ENCODE data around the gene TRIM62.

Gene TRIM62

DNA sequence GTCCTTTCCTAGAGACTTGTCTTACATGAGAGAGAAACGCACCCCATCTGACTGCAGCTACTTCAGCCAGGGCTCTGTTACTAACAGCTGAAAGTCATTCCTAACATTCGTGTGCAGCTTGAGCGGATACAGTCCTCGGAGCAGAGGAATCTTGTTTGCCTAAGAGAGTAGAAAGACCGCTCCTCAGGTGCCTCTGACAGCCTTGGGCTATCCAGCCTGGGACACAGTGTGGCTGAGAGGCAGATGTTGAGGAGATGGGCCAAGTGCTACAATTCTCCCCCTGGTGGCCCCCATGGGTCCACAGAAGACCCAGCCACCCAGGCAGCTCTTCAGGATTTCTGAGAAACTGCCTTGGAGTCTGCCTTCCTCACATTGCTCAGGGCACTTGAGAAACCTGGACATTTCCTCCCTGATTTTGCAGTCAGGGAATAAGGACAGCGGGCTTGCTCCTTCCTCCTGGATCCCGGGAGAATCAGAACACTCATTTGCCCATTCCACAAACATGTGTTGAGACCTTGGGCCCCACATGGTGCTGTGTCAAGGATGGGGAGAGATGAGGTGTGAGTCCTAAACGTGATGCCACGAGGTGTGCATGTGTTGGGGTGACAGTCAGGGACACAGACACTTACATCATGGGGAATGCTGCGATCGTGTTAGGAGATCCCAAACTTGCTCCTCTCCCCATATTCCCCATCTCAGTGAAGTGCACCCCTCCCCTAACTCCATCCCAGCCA, 13.1 kb downstream of the TRIM62 start:
- no peak overlapping the region for H3K9ac ChIP-seq

DNA sequence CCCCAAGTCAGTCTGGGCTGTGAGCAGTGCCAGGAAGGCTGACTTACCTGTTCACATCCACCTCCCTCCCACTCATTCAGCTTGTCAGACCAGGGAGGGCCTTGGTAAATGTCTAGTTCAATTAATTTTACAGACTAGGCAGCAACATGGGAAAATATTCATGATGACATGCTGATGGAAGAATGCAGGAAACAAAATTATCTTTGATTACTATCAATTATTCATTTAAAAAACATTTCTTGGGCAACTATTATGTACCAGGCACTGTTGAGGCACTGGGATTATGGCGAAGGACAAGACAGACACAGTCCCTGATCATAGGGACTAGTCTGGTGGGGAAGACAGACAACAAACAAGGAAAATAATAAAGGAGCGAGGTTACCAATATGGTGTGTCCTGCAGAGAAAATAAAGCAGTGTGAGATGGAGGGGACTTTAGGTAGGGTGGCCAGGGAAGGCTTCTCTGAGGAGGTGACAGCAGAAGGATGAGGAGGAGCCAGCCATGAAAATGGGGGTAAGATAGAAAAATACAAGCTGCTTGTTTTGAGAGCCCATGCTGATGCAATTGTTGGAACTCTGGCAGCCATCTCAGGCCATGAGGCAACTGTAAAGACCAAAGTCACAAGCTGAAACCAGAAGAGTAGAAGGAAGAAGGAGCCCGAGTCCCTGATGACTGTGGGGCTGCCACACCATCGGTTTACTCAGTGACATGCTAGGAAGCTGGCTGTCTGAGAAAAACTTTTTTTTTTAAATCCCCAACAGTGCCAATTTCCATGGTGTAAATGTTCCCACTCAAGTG, 14.0 kb downstream of the TRIM62 start:
- Histone ChIP-seq H3K4me2 (ENCODE audit: low read length) (no peak overlapping the region), H3K4me3 (ENCODE audit: low read depth, low read length) (no peak overlapping the region), H3K4me1 (no peaks in the 10 kb centered on the region), H3K79me2 (no peaks in the 10 kb centered on the region), H3K9ac (no peak overlapping the region), H3K27ac (no peak overlapping the region), H3K27me3 (ENCODE audit: control insufficient read depth, insufficient read depth, low read length) (no peaks in the 10 kb centered on the region), H2AFZ (no peak overlapping the region), H3K9me3 (ENCODE audit: control insufficient read depth, low read length) (no peaks in the 10 kb centered on the region), H3K36me3 (ENCODE audit: control insufficient read depth, insufficient read depth, low read length) (no peaks in the 10 kb centered on the region)
- TF ChIP-seq, protein P1, sequence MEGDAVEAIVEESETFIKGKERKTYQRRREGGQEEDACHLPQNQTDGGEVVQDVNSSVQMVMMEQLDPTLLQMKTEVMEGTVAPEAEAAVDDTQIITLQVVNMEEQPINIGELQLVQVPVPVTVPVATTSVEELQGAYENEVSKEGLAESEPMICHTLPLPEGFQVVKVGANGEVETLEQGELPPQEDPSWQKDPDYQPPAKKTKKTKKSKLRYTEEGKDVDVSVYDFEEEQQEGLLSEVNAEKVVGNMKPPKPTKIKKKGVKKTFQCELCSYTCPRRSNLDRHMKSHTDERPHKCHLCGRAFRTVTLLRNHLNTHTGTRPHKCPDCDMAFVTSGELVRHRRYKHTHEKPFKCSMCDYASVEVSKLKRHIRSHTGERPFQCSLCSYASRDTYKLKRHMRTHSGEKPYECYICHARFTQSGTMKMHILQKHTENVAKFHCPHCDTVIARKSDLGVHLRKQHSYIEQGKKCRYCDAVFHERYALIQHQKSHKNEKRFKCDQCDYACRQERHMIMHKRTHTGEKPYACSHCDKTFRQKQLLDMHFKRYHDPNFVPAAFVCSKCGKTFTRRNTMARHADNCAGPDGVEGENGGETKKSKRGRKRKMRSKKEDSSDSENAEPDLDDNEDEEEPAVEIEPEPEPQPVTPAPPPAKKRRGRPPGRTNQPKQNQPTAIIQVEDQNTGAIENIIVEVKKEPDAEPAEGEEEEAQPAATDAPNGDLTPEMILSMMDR (IDR thresholded peaks at IDR 0.05): no peak

More for the DNA sequence above, 13.1 kb downstream of the TRIM62 start:
- Histone ChIP-seq H3K79me2 (no peaks in the 10 kb centered on the region), H3K36me3 (ENCODE audit: control insufficient read depth, insufficient read depth, low read length) (no peaks in the 10 kb centered on the region), H3K27ac (no peak overlapping the region), H3K4me3 (ENCODE audit: low read depth, low read length) (no peak overlapping the region), H3K27me3 (ENCODE audit: control insufficient read depth, insufficient read depth, low read length) (no peaks in the 10 kb centered on the region), H3K9me3 (ENCODE audit: control insufficient read depth, low read length) (no peaks in the 10 kb centered on the region), H3K4me2 (ENCODE audit: low read length) (no peak overlapping the region), H3K4me1 (no peaks in the 10 kb centered on the region), H2AFZ (no peak overlapping the region)
- TF ChIP-seq, protein P1 (IDR thresholded peaks at IDR 0.05): no peak

DNA sequence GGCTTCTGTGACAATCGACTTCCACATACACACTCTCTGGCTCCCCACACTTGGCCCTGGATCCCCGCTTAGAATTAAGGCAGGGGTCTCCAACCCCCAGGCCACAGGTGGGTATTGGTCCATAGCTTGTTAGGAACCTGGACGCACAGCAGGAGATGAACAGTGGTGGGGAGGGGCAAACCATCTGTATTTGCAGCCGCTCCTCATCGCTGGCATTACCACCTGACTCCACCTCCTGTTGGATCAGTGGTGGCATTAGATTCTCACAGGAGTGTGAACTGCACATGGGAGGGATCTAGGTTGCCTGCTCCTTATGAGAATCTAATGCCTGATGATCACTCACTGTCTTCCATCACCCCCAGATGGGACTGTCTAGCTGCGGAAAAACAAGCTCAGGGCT, 16.0 kb downstream of the TRIM62 start:
- no peaks in the 10 kb centered on the region for H3K9me3 ChIP-seq (ENCODE audit: control insufficient read depth, low read length)
- no peaks in the 10 kb centered on the region for H3K36me3 ChIP-seq (ENCODE audit: control insufficient read depth, insufficient read depth, low read length)
- H3K4me3 ChIP-seq (ENCODE audit: low read depth, low read length): no peak overlapping the region
- H2AFZ ChIP-seq: no peak overlapping the region
- H3K4me2 ChIP-seq (ENCODE audit: low read length): no peak overlapping the region
- no peak overlapping the region for H3K27ac ChIP-seq
- H3K79me2 ChIP-seq: no peaks in the 10 kb centered on the region
- H3K4me1 ChIP-seq: no peaks in the 10 kb centered on the region
- no peaks in the 10 kb centered on the region for H3K27me3 ChIP-seq (ENCODE audit: control insufficient read depth, insufficient read depth, low read length)
- H3K9ac ChIP-seq: no peak overlapping the region
- TF ChIP-seq, protein P1 (IDR thresholded peaks at IDR 0.05): no peak

DNA sequence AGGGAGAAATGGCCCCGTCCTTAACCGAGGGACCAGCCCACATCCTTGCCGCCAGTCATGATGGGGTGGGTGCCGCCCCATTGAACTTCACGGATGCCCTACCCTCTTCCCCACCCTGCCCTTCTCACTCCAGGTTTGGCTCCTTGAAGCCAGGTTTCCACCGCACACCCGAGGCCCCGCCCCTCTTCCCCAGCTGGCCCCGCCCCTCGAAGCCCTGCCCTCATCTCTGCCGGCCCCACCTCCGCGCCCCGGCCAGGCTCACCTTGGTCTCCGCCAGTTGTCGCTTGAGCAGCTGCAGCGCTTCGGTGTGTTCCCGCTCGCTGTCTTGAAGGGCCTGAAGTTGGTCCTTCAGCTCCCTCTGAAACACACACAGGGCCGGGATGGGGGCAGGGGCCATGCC, 16.6 kb downstream of the TRIM62 start:
- Histone ChIP-seq H3K4me2 (ENCODE audit: low read length) (no peak overlapping the region), H3K79me2 (no peaks in the 10 kb centered on the region), H3K36me3 (ENCODE audit: control insufficient read depth, insufficient read depth, low read length) (no peaks in the 10 kb centered on the region), H3K9me3 (ENCODE audit: control insufficient read depth, low read length) (no peaks in the 10 kb centered on the region), H3K9ac (no peak overlapping the region), H3K4me3 (ENCODE audit: low read depth, low read length) (no peak overlapping the region), H3K4me1 (no peaks in the 10 kb centered on the region), H3K27me3 (ENCODE audit: control insufficient read depth, insufficient read depth, low read length) (no peaks in the 10 kb centered on the region), H3K27ac (no peak overlapping the region), H2AFZ (no peak overlapping the region)
- TF ChIP-seq, protein P1 (IDR thresholded peaks at IDR 0.05): no peak
